Mammary epithelial cell (primary cell): ENCODE data around the gene GYG1.

Source experiments
- CTCF ChIP-seq, 2 donors: IDR thresholded peaks in 1 of 2; conservative IDR thresholded peaks in 1 of 2; 2 replicates each; pipeline ENCODE4 v1.5.1; 2011 to 2012; ENCODE audit warnings: inconsistent platforms in 2 of 2, low read length in 2 of 2, mild to moderate bottlenecking in 2 of 2, control low read depth in 1 of 2, low read depth in 1 of 2; ENCODE audit not compliant: insufficient read depth in 1 of 2; ENCODE audit errors: extremely low read depth in 1 of 2
- EZH2 ChIP-seq: IDR thresholded peaks from 2 replicates; pipeline ENCODE4 v1.6.1; 2012; ENCODE audit warnings: low read length, inconsistent platforms, borderline replicate concordance

DNA sequence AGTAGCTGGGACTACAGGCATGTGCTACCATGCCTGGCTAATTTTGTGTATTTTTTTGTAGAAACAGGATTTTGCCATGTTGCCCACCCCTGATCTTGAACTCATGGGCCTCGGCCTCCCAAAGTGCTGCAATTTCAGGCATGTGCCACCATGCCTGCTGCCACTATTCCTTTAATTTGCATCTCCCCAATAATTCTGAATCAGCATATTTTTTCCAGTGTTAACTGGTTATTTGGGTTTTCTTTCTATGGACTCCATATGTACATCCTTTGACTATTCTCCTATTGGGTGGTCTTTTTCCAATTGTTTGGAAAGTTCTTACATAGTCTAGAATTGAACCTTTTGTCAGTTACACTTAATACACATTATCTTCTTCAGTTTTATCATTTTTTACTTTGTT is 66.9 kb downstream of the GYG1 start:
- TF ChIP-seq EZH2 (no peak), CTCF (conservative IDR thresholded peaks at IDR 0.05 in 1 of 2, IDR thresholded peaks at IDR 0.05 in 1 of 2; ENCODE audit: extremely low read depth in 1 of 2, insufficient read depth in 1 of 2, low read depth in 1 of 2, low read length in 2 of 2) (no peak)
